Activated CD8-positive, alpha-beta memory T cell treated with anti-CD3 and anti-CD28 coated beads, Interleukin-2, amount 10 ng/mL, durations not matched to agents 7 days and 5 days (primary cell): ENCODE data around the gene FBN2. TPM values are rescaled to one million over a fixed set of nuclear protein-coding genes. Genes with fewer than 3 reads are reported as not detected.
"Not testable (repeated sequence)": the region's sequence is repeated elsewhere in the genome, so short reads cannot be mapped to it uniquely, and the experiment has no call there.

ENCODE experiments used
- ATAC-seq: fragments of 150-1000 bp; cut with Tn5 transposase; one replicate; pipeline ENCODE4 v1.10.0; 2021; ENCODE audit warnings: moderate library complexity
- CTCF ChIA-PET: fragments of 350-600 bp; sonication (Branson Sonifier 250); formaldehyde crosslinking; loops from one replicate; lab custom pipeline; 2021; ENCODE audit warnings: antibody characterized with exemption; lab: Charles Lee
- DNase-seq: peaks from one replicate; pipeline ENCODE4 v3.0.0-alpha.2; 2020
- H3K27ac Mint-ChIP-seq: one replicate; pipeline ENCODE4 v1.8.0; 2021; ENCODE audit warnings: mild to moderate bottlenecking, mixed read lengths
- H3K27me3 Mint-ChIP-seq: one replicate; pipeline ENCODE4 v1.8.0; 2021; ENCODE audit warnings: mixed read lengths
- H3K36me3 Mint-ChIP-seq: one replicate; pipeline ENCODE4 v1.8.0; 2021; ENCODE audit warnings: mild to moderate bottlenecking, mixed read lengths
- H3K4me1 Mint-ChIP-seq: one replicate; pipeline ENCODE4 v1.8.0; 2021; ENCODE audit warnings: mixed read lengths
- H3K4me3 Mint-ChIP-seq: one replicate; pipeline ENCODE4 v1.8.0; 2021; ENCODE audit warnings: mild to moderate bottlenecking, moderate library complexity, mixed read lengths
- H3K9me3 Mint-ChIP-seq: one replicate; pipeline ENCODE4 v1.8.0; 2022; ENCODE audit warnings: low read depth, mixed read lengths
- total RNA-seq, 2 experiments: library from RNA; stranded (reverse); gene quantifications; one replicate each; pipeline ENCODE4 v1.2.3, GENCODE V29; 2021

Gene FBN2
- total RNA-seq, 2 experiments from 2014 or later = not detected

DNA sequence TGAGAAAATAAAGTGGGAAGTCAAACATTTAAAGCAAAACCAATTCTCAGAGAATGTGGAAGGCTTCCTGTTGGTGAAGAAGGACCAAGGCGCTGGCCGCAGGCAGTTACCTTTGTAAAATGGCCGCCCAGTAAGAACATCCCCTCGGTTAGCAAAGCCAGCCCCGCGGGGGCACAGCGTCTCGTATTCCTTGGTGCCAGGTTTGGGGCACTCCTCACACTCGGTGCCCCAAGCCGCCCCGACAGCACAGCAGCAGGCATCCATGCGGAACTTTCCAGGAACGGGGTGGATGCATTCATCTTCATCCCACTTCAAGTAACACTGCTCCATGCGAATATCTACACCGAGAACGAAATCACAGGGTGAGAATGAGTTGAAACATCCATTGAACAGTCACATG lies 192.8 kb downstream of the FBN2 start:
- Mint-ChIP-seq H3K9me3 (no peaks in the 10 kb centered on the region), H3K27me3 (no peaks in the 10 kb centered on the region), H3K36me3 (no peaks in the 10 kb centered on the region), H3K4me1 (no peaks in the 10 kb centered on the region), H3K4me3 (no peak overlapping the region), H3K27ac (no peak overlapping the region)
- CTCF ChIA-PET = no interaction called here
- ATAC-seq (no peak), DNase-seq (no peak)

DNA sequence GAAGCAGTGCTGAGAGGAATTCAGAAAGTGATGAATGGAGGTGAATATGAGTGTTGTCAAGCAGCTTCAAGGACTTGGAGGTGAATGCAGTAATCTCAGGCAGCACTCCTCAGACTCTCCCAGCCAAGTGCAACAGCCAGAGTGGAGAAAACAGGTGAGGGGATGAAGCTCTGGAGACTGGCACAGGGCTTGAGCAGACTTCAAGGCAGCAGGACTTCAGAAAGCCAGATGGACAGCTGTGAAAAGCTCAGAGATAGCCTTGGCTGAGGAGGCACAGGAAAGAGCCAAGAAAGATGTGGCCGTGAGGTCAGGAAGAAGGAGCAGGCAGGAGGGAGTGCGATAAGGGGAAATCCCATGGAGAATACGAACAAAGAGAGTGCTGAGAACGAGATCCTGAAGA lies 194.9 kb downstream of the FBN2 start:
- CTCF ChIA-PET = no interaction called here
- Mint-ChIP-seq H3K36me3 (no peaks in the 10 kb centered on the region), H3K27ac (no peak overlapping the region), H3K27me3 (no peaks in the 10 kb centered on the region), H3K4me3 (no peak overlapping the region), H3K9me3 (no peaks in the 10 kb centered on the region), H3K4me1 (no peaks in the 10 kb centered on the region)
- DNase-seq = no peak
- ATAC-seq = no peak

DNA sequence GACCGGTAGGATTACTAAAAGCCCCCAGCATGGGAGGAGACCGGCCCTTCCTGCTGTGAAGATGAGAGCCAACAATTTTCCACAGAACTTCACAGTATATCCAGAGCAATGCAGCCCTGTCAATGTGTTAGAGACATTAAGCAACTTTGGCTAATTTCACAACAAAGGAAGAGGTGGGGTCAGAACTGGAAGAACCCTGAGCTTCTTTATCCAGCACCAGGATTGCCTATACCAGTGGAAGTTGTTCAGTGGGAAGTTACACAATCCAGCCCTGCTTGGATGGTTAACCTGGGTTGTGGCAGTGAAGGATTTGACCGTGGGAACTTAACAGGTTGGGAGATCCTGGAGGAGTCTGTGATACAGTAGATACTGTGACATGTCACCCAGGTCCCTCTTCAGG lies 197.0 kb downstream of the FBN2 start:
- DNase-seq (no peak), ATAC-seq (no peak)
- H3K36me3 Mint-ChIP-seq = no peaks in the 10 kb centered on the region
- no peaks in the 10 kb centered on the region for H3K4me1 Mint-ChIP-seq
- no peak overlapping the region for H3K4me3 Mint-ChIP-seq
- no peaks in the 10 kb centered on the region for H3K9me3 Mint-ChIP-seq
- no peaks in the 10 kb centered on the region for H3K27me3 Mint-ChIP-seq
- CTCF ChIA-PET = no interaction called here
- H3K27ac Mint-ChIP-seq = no peak overlapping the region

DNA sequence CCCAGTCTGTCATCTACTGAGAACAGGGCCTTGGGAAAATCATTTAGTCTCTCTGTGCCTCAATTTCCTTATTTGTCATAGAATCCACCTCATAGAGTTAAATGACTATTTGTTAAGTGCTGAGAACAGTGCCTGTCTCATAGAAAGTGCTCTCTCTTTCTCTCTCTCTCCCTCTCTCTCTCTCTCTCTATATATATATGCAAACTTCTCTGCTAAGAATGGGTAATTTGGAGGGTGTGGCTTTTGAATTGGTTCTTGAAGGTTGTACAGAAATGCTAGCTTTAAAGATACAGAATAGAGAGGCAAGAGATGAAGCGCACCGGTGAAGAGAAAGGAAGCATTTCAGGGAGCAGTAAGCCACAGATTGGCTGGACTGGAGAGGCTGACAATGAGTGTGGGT lies 197.4 kb downstream of the FBN2 start:
- Mint-ChIP-seq H3K4me3 (no peak overlapping the region), H3K36me3 (no peaks in the 10 kb centered on the region), H3K4me1 (no peaks in the 10 kb centered on the region), H3K27ac (no peak overlapping the region), H3K9me3 (no peaks in the 10 kb centered on the region), H3K27me3 (no peaks in the 10 kb centered on the region)
- ATAC-seq (no peak), DNase-seq (no peak)
- CTCF ChIA-PET = no interaction called here

DNA sequence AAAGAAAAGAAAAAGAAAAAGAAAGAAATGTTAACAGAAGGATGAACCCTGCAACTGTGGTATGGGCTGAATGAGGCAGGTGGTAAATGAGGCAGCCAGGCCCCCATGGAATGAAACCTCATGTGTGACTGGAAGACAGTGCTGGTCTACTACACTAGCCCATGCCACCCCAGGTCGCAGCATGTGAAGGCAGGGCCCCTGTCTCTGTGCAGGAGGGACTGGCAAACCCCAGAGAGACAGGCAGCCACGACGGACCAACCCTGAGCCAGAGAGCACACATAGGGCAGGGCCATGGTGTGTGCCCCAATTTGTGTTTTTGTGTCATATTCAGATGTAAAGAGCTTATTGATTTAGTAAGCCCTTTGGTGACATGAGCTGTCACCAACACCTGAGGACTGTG lies 198.5 kb downstream of the FBN2 start:
- no peaks in the 10 kb centered on the region for H3K27me3 Mint-ChIP-seq
- H3K4me3 Mint-ChIP-seq = no peak overlapping the region
- H3K9me3 Mint-ChIP-seq = no peaks in the 10 kb centered on the region
- DNase-seq = no peak
- ATAC-seq = no peak
- H3K4me1 Mint-ChIP-seq = no peaks in the 10 kb centered on the region
- CTCF ChIA-PET = no interaction called here
- no peaks in the 10 kb centered on the region for H3K36me3 Mint-ChIP-seq
- no peak overlapping the region for H3K27ac Mint-ChIP-seq

DNA sequence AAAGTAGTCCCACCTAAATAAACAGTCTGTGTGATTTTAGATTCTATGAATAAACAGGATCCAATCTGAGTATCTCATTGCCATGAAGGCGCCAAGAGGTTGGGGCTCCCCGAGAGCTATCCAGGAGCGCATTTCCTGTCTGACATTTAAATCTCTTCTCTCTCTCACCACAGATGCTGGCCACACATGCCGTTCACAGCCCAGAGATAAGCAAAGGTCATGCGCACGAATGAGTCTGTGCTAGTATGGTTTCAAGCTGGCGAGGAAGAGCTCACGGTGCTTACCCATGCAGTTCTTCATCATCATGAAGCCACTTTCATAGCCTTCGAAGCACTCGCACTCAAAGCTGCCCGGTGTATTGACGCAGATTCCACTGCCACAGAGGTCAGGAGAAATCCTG lies 199.4 kb downstream of the FBN2 start:
- DNase-seq (no peak), ATAC-seq (no peak)
- no peak overlapping the region for H3K27ac Mint-ChIP-seq
- H3K4me1 Mint-ChIP-seq = no peaks in the 10 kb centered on the region
- no peaks in the 10 kb centered on the region for H3K27me3 Mint-ChIP-seq
- H3K9me3 Mint-ChIP-seq = no peaks in the 10 kb centered on the region
- H3K4me3 Mint-ChIP-seq = no peak overlapping the region
- H3K36me3 Mint-ChIP-seq = no peaks in the 10 kb centered on the region
- CTCF ChIA-PET = no interaction called here

DNA sequence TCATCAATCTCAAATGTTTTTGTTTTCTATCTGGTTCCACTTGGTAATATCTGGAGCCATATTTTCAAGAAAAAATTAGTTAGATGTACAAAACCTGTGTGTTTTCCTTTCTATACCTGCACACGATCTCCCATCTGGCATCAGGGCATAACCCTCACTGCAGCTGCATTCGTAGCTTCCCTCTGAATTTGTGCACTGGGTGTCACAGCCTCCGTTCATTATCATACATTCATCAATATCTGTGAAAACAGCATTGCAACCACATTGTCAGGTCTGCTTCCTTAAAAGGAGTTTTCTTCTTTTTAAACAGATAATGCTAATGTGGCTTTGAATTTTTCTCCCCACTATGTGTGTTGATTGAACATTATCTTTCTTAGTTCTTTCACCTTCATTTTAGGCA lies 202.7 kb downstream of the FBN2 start:
- Mint-ChIP-seq H3K27ac (no peak overlapping the region), H3K36me3 (no peaks in the 10 kb centered on the region), H3K4me3 (no peak overlapping the region), H3K4me1 (no peaks in the 10 kb centered on the region), H3K9me3 (peaks cover 2% of the 10 kb centered on the region), H3K27me3 (no peaks in the 10 kb centered on the region)
- DNase-seq (no peak), ATAC-seq (no peak)
- CTCF ChIA-PET = no interaction called here

DNA sequence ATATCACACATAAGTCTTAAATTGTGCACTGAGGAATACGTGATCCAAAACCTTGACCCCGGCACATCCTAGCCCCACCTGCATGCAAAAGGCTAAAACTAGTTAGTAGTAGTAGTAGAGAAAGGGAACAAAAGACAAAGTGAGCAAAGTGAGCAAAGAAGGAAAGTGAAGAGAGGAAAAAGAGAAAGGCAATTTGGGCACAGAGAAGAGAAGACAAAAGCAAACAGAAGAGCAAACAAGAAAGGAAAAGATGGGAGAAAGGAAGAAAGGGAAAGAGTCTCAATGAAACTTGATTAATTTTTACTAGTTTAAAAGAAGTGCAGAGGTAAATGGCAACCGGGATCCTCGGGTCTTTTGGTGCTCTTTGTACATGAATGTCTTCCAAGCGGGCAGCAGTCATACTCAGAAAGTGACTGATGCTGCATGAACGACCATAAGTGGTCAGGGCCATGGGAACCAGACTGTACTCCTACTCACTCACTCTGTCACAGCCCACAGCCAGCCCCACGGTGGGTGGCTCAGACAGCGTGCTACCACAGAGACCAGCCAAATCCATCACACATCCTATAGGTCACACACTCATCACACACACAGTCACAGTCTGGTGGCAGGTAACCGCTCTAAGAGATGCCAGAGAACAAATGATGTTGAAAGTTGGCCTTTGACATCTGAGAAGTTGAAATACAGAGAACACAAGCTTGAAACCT lies 203.9 kb downstream of the FBN2 start:
- no peak overlapping the region for H3K27ac Mint-ChIP-seq
- no peaks in the 10 kb centered on the region for H3K4me1 Mint-ChIP-seq
- CTCF ChIA-PET = no interaction called here
- no peaks in the 10 kb centered on the region for H3K36me3 Mint-ChIP-seq
- H3K27me3 Mint-ChIP-seq = no peaks in the 10 kb centered on the region
- ATAC-seq = no peak
- peaks cover 2% of the 10 kb centered on the region for H3K9me3 Mint-ChIP-seq
- no peak for DNase-seq
- no peak overlapping the region for H3K4me3 Mint-ChIP-seq

DNA sequence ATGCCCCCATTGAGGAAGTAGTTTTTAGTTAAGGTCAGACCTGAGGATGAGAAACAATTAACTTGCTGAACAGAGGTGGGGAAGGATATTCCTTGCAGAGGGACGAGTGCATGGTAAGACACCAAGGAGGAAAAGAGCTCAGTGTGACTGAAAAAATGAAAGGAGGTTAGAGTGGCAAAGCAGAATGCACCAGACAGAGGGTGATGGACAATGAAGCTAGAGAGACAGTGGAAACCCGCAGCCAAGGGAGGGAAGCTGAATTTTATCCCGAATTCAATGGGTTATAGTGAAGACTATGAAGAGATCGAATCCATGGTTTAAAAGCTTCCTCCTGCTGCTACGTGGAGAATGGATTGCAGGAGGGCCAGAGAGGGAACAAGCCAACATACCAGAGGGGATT lies 206.8 kb downstream of the FBN2 start:
- H3K27me3 Mint-ChIP-seq = no peaks in the 10 kb centered on the region
- CTCF ChIA-PET = no interaction called here
- no peaks in the 10 kb centered on the region for H3K36me3 Mint-ChIP-seq
- H3K9me3 Mint-ChIP-seq = peaks cover 2% of the 10 kb centered on the region
- no peak overlapping the region for H3K27ac Mint-ChIP-seq
- DNase-seq = no peak
- H3K4me3 Mint-ChIP-seq = no peak overlapping the region
- ATAC-seq = no peak
- no peaks in the 10 kb centered on the region for H3K4me1 Mint-ChIP-seq

DNA sequence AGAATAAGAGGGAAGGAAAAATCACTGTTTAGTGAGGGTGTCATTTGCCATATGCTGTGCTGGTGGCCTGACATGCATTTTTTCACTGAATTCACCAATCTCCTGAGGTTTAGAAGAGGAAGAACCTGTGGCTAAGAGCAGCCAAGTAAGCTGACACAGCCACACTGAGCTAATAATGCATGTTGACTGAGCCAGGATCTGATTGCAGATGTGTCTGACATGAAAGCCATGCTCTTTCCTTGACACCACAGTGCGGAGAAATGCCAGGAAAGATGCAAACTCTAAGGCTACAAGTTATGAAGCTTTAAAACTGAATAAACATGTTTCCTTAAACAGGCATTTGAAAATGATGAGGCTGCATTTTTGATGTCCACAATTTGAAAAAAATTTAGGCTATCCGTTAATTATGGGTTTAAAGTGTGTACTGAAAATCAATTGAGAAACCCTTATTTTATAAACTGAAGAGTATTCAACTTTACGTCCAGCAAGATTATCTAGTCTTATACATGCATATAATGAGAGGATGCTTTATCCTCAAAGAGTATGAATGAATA lies 208.6 kb downstream of the FBN2 start:
- Mint-ChIP-seq H3K9me3 (peaks cover 2% of the 10 kb centered on the region), H3K27me3 (no peaks in the 10 kb centered on the region), H3K4me3 (no peak overlapping the region), H3K27ac (no peak overlapping the region), H3K36me3 (no peaks in the 10 kb centered on the region), H3K4me1 (no peaks in the 10 kb centered on the region)
- ATAC-seq (no peak), DNase-seq (no peak)
- CTCF ChIA-PET = no interaction called here

DNA sequence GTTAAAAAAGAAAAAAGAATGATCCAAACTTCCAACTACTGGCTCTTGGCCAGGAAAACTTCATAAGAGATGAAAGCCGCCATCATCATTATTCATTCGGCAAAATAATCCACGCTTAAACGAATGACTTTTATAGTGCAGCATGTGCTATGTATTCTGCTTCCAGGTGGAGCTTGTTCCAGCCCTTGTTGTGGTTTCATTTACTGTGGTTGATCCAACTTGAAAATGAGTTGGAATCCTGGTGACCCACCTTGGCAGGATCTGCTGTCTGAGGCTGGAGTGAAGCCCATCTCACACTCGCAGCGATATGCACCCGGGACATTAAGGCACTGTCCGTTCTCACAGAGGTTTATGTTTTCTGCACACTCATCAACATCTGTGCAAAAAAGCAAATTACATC lies 209.6 kb downstream of the FBN2 start:
- no peaks in the 10 kb centered on the region for H3K4me1 Mint-ChIP-seq
- H3K36me3 Mint-ChIP-seq = no peaks in the 10 kb centered on the region
- peaks cover 2% of the 10 kb centered on the region for H3K9me3 Mint-ChIP-seq
- CTCF ChIA-PET = no interaction called here
- H3K27ac Mint-ChIP-seq = no peak overlapping the region
- no peaks in the 10 kb centered on the region for H3K27me3 Mint-ChIP-seq
- no peak overlapping the region for H3K4me3 Mint-ChIP-seq
- DNase-seq (no peak), ATAC-seq (no peak)

DNA sequence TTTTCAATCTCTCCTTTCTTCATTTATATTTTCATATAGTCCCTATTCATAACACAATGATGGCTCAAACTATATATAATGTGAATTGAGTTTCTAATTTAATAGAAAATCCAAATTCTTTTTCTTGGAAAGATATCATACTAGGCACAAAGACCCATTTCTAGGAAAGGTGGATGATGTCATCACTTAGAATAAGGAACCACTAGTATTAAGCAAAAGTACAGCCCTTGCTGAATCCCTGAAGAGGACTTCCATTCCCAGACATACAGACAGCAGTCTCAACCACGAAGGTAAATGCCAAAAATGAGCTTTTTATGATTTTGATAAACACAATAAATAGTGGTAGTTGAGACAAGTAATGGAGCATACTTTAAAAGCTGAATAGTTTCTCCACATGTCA lies 210.0 kb downstream of the FBN2 start:
- CTCF ChIA-PET = no interaction called here
- H3K27me3 Mint-ChIP-seq = no peaks in the 10 kb centered on the region
- H3K4me3 Mint-ChIP-seq = no peak overlapping the region
- DNase-seq = no peak
- no peaks in the 10 kb centered on the region for H3K4me1 Mint-ChIP-seq
- peaks cover 2% of the 10 kb centered on the region for H3K9me3 Mint-ChIP-seq
- ATAC-seq = no peak
- H3K36me3 Mint-ChIP-seq = no peaks in the 10 kb centered on the region
- H3K27ac Mint-ChIP-seq = no peak overlapping the region

DNA sequence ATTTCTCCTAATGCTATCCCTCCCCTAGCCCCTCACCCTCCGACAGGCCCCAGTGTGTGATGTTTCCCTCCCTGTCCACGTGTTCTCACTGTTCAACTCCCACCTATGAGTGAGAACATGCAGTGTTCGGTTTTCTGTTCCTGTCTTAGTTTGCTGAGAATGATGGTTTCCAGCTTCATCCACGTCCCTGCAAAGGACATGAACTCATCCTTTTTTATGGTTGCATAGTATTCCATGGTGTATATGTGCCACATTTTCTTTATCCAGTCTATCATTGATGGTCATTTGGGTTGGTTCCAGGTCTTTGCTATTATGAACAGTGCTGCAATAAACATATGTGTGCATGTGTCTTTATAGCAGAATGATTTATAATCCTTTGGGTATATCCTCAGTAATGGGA lies 216.6 kb downstream of the FBN2 start:
- H3K4me1 Mint-ChIP-seq, H3K9me3 Mint-ChIP-seq, CTCF ChIA-PET, H3K27ac Mint-ChIP-seq, DNase-seq, H3K27me3 Mint-ChIP-seq, H3K36me3 Mint-ChIP-seq, H3K4me3 Mint-ChIP-seq, ATAC-seq: not testable (repeated sequence)

DNA sequence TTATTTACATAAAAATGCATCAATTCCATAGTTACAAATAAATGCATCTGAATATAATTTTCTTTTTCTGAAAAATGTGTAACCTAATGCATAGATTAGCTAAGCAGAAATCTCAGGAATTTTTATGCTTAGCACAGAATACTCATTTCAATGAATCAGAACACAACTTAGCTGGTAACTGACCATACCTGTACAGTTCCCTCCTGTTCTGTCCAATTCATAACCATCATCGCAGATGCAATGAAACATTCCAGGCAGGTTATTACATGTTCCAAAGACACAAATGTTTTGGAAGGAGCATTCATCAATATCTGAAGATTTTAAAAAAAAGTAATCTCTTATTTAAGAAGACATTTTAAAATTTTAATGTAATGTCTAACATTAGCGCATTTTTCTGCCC lies 219.4 kb downstream of the FBN2 start:
- CTCF ChIA-PET = no interaction called here
- no peaks in the 10 kb centered on the region for H3K9me3 Mint-ChIP-seq

More for the DNA sequence above, 219.4 kb downstream of the FBN2 start:
- Mint-ChIP-seq H3K4me3 (no peak overlapping the region), H3K4me1 (no peaks in the 10 kb centered on the region), H3K36me3 (no peaks in the 10 kb centered on the region), H3K27me3 (no peaks in the 10 kb centered on the region), H3K27ac (no peak overlapping the region)
- no peak for DNase-seq
- ATAC-seq = no peak
